ENCODE results near the gene ATP5F1D.

Gene ATP5F1D

DNA sequence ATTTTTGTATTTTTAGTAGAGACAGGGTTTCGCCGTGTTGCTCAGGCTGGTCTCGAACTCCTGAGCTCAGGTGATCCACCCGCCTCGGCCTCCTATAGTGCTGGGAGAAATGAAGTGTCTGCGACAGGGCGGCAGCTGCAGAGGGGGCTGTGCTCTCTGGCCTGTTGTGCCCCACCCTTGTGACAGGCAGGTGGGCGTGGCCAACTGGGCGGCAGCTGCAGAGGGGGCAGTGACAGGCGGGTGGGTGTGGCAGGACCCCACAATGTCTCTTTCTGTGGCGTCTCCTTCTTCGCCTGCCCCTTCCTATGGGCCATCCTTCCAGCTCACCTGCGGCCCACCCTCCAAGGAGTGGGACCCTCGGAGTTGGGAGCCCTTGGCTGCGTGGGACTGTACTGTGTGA lies 24.2 kb upstream of the ATP5F1D start:
- TF ChIP-seq, protein P1, sequence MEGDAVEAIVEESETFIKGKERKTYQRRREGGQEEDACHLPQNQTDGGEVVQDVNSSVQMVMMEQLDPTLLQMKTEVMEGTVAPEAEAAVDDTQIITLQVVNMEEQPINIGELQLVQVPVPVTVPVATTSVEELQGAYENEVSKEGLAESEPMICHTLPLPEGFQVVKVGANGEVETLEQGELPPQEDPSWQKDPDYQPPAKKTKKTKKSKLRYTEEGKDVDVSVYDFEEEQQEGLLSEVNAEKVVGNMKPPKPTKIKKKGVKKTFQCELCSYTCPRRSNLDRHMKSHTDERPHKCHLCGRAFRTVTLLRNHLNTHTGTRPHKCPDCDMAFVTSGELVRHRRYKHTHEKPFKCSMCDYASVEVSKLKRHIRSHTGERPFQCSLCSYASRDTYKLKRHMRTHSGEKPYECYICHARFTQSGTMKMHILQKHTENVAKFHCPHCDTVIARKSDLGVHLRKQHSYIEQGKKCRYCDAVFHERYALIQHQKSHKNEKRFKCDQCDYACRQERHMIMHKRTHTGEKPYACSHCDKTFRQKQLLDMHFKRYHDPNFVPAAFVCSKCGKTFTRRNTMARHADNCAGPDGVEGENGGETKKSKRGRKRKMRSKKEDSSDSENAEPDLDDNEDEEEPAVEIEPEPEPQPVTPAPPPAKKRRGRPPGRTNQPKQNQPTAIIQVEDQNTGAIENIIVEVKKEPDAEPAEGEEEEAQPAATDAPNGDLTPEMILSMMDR (IDR thresholded peaks at IDR 0.05; ENCODE audit: borderline replicate concordance, insufficient read depth, low read depth, low read length) = no peak
- no peak overlapping the region for H3K4me3 ChIP-seq (ENCODE audit: low read depth, low read length)

DNA sequence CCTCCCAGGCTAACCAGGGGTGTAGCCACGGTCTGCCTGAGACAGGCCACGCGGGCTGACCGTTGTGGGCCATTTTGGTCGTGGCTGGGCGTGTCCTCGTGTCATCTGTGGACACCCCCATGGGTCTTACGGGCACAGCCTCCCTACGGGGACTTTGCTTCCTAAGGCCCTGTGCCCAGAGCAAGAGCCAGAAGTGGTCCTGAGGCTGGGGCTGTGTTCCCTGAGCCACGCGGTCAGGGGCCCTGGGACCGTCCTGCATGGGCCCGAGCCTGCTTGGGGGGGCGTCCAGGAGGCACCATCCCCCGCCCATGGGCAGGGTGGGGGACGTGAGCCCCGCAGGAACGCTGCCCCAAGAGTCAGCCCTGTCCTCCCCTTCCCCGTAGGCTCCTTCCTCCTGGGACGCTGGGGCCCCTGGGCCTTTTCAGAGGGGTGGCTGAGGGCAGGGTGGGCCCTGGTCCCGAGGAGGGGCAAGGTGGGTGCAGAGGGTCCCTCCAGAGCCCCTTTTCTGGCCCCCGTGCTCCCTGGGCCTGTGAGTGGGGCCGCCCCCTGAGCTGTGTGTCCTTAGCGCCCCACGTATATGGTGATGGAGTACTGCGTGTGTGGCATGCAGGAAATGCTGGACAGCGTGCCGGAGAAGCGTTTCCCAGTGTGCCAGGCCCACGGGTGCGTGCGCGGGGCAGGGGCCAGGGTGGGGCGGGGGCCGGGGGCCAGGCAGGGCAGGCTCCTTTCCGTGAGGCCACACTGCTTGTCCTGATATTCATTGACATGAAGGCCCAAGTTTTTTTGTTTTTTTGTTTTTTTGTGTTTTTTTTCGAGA lies 22.6 kb upstream of the ATP5F1D start:
- TF ChIP-seq, protein P1 (IDR thresholded peaks at IDR 0.05; ENCODE audit: borderline replicate concordance, insufficient read depth, low read depth, low read length) = no peak
- no peak overlapping the region for H3K4me3 ChIP-seq (ENCODE audit: low read depth, low read length)

DNA sequence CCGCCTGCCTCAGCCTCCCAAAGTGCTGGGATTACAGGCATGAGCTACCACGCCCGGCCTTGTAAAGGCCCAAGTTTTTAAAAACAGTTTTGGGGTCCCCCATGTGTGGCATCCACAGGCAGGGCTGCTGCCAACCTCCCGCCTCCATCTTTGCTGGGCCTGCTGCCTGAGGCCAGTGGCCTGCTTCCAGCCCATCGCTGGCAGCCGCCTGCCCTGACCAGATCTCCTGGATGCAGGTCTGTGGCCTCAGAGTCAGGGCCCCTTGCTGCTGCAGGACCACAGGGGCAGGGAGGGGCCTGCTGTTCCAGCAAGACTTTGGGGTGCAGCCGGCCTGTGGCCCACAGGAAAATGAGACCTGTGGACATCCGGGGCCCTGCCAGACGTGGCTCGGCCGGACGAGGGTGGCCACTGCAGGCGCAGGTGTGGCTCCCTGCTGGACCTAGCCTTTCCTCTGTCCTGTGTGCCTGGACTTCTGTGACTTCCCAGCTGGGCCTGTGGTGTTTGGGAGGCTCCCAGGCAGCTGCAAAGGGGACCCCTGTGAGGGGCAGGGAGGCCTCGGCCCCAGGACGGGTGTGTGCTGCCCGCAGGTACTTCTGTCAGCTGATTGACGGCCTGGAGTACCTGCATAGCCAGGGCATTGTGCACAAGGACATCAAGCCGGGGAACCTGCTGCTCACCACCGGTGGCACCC lies 21.6 kb upstream of the ATP5F1D start:
- H3K4me3 ChIP-seq (ENCODE audit: low read depth, low read length) = no peak overlapping the region
- TF ChIP-seq, protein P1 (IDR thresholded peaks at IDR 0.05; ENCODE audit: borderline replicate concordance, insufficient read depth, low read depth, low read length) = no peak

DNA sequence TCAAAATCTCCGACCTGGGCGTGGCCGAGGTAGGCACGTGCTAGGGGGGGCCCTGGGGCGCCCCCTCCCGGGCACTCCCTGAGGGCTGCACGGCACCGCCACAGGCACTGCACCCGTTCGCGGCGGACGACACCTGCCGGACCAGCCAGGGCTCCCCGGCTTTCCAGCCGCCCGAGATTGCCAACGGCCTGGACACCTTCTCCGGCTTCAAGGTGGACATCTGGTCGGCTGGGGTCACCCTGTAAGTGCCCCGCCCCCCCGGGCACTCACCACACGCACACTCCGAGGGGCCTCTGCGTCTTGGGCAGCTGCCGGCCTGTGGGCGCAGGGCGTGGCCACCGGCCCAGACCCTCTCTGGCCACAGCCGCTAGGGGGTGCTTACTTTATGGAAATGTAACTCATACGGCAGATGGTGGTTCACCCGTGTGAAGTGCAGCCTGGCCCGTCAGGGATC lies 21.0 kb upstream of the ATP5F1D start:
- TF ChIP-seq, protein P1 (IDR thresholded peaks at IDR 0.05; ENCODE audit: borderline replicate concordance, insufficient read depth, low read depth, low read length) = peak; percentile 28; the same call in 1 of the 2 replicates

DNA sequence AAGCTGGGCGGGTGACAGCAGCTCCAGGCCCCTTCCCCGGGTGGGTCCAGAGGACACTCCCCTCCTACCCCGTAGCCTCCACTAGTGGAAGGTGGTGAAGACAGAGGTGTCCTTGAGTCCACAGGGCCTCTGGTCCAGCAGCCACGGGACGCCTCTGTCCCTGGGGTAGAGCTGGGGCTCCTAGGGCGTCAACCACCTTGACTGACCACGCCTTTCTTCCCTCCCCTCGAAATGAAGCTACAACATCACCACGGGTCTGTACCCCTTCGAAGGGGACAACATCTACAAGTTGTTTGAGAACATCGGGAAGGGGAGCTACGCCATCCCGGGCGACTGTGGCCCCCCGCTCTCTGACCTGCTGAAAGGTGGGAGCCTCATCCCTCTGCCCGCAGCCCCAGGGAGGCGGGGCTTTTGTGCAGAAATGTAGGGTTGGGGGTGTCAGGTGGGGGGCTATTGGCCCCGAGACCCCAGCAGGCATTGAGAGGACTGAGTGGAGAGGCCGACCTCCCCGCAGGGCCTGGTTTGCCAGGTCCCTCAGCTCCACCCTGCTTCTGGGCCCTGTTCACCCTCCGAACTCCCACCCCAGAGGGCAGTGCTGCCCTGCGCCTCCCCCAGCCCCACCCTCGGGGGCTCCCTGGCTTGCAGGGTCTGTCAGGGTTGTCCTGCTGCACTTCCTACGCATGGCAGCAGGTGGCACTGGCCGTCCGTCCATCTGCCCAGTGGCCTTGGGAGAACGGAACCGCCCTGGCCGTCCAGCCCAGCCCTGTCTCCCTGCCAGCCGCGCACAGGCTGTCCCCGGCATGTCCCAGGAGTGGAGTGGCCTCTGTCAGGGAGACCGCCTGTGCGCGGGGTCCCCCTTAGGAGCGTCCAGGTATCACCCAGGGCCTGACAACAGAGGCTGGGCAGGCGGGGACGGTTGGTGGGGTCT lies 20.3 kb upstream of the ATP5F1D start:
- H3K4me3 ChIP-seq (ENCODE audit: low read depth, low read length) = no peak overlapping the region
- TF ChIP-seq, protein P1 (IDR thresholded peaks at IDR 0.05; ENCODE audit: borderline replicate concordance, insufficient read depth, low read depth, low read length) = peak; percentile 52; the same call in 1 of the 2 replicates

More for the DNA sequence above, 21.0 kb upstream of the ATP5F1D start:
- no peak overlapping the region for H3K4me3 ChIP-seq (ENCODE audit: low read depth, low read length)

DNA sequence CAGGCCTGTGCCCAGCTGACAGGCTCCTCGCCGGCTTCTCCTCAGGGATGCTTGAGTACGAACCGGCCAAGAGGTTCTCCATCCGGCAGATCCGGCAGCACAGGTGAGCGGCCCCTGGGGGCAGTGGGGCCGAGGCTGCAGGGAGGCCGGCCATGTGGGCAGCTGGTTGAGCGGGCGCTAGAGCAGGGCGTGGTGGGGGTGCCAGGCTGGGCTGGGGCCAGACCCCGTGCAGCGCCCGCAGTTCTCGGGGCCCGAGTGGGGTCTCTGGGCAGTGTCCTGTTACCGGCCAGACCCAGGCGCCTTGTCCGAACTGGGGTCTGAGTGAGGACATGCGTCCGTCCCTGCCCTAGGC lies 19.7 kb upstream of the ATP5F1D start:
- TF ChIP-seq, protein P1 (IDR thresholded peaks at IDR 0.05; ENCODE audit: borderline replicate concordance, insufficient read depth, low read depth, low read length) = no peak
- H3K4me3 ChIP-seq (ENCODE audit: low read depth, low read length) = no peak overlapping the region
